WTC11 (cell line): ENCODE results near the gene CLCN4. TPM values are rescaled to one million over a fixed set of nuclear protein-coding genes. Genes with fewer than 3 reads are reported as not detected.

Source experiments
- ATAC-seq: fragments of 200-7000 bp; cut with Tn5 transposase; 2 replicates; pipeline ENCODE4 v1.10.0; 2021; ENCODE audit warnings: mild to moderate bottlenecking, moderate library complexity
- CTCF ChIA-PET: fragments of 300-600 bp; sonication (Branson Sonifier 250); formaldehyde crosslinking; loops from one replicate; lab custom pipeline; 2021; ENCODE audit warnings: antibody characterized with exemption; lab: Charles Lee
- POLR2A ChIA-PET: fragments of 350-600 bp; sonication (Branson Sonifier 250); formaldehyde crosslinking; loops from one replicate; lab custom pipeline; 2021; ENCODE audit warnings: antibody characterized with exemption; lab: Charles Lee
- DNase-seq: peaks from one replicate; pipeline ENCODE4 v3.0.0; 2021; ENCODE audit warnings: low spot score
- H3K27ac Mint-ChIP-seq: 2 replicates; pipeline ENCODE4 v1.8.0; 2021; ENCODE audit warnings: mixed read lengths
- H3K27me3 Mint-ChIP-seq: 2 replicates; pipeline ENCODE4 v1.8.0; 2021; ENCODE audit warnings: low read depth, mild to moderate bottlenecking, moderate library complexity, mixed read lengths
- H3K36me3 Mint-ChIP-seq: 2 replicates; pipeline ENCODE4 v1.8.0; 2021; ENCODE audit warnings: mixed read lengths
- H3K4me1 Mint-ChIP-seq: 2 replicates; pipeline ENCODE4 v1.8.0; 2022; ENCODE audit warnings: mixed read lengths
- H3K4me3 Mint-ChIP-seq: 2 replicates; pipeline ENCODE4 v1.8.0; 2021; ENCODE audit warnings: mild to moderate bottlenecking, moderate library complexity, mixed read lengths
- H3K9me3 Mint-ChIP-seq: 2 replicates; pipeline ENCODE4 v1.8.0; 2021; ENCODE audit warnings: mixed read lengths
- AR ChIP-seq: fragments of 250-450 bp; sonication (Bioruptor Pico); IDR thresholded peaks from 2 replicates; pipeline ENCODE4 v1.9.0; 2021; ENCODE audit warnings: mild to moderate bottlenecking
- EMX1 ChIP-seq: fragments of 250-450 bp; sonication (Bioruptor Pico); IDR thresholded peaks from 2 replicates; pipeline ENCODE4 v1.8.0; 2021; ENCODE audit warnings: mild to moderate bottlenecking
- ETV6 ChIP-seq: sonication (generic); formaldehyde crosslinking; IDR thresholded peaks from 2 replicates; pipeline ENCODE4 v1.8.1; 2022; ENCODE audit warnings: mild to moderate bottlenecking, missing genetic modification reagents
- FOXJ3 ChIP-seq: sonication (generic); formaldehyde crosslinking; IDR thresholded peaks from 2 replicates; pipeline ENCODE4 v1.9.0; 2021; ENCODE audit warnings: missing genetic modification reagents, mild to moderate bottlenecking, borderline replicate concordance
- FOXP1 ChIP-seq: sonication (generic); formaldehyde crosslinking; IDR thresholded peaks from 2 replicates; pipeline ENCODE4 v1.8.0; 2022; ENCODE audit warnings: missing genetic modification reagents, mild to moderate bottlenecking, moderate library complexity, borderline replicate concordance
- JUN ChIP-seq: sonication (generic); formaldehyde crosslinking; IDR thresholded peaks from 2 replicates; pipeline ENCODE4 v1.8.0; 2023; ENCODE audit warnings: mild to moderate bottlenecking, missing genetic modification reagents
- MYBL2 ChIP-seq: sonication (generic); formaldehyde crosslinking; IDR thresholded peaks from 2 replicates; pipeline ENCODE4 v1.8.1; 2023; ENCODE audit warnings: mild to moderate bottlenecking, moderate library complexity, missing genetic modification reagents
- NR1H2 ChIP-seq: sonication (generic); formaldehyde crosslinking; IDR thresholded peaks from 2 replicates; pipeline ENCODE4 v1.9.0; 2021; ENCODE audit warnings: mild to moderate bottlenecking, moderate library complexity, missing genetic modification reagents
- OVOL2 ChIP-seq: fragments of 250-450 bp; sonication (Bioruptor Pico); IDR thresholded peaks from 2 replicates; pipeline ENCODE4 v1.9.0; 2021; ENCODE audit warnings: mild to moderate bottlenecking, borderline replicate concordance
- PREB ChIP-seq: sonication (generic); formaldehyde crosslinking; IDR thresholded peaks from 2 replicates; pipeline ENCODE4 v1.8.1; 2022; ENCODE audit warnings: mild to moderate bottlenecking, missing genetic modification reagents, moderate library complexity, borderline replicate concordance
- SOX15 ChIP-seq: fragments of 250-450 bp; sonication (Bioruptor Pico); IDR thresholded peaks from 2 replicates; pipeline ENCODE4 v1.9.0; 2021; ENCODE audit warnings: mild to moderate bottlenecking
- TEAD1 ChIP-seq: sonication (generic); formaldehyde crosslinking; IDR thresholded peaks from 2 replicates; pipeline ENCODE4 v1.8.0; 2022; ENCODE audit warnings: mild to moderate bottlenecking, missing genetic modification reagents
- TP53 ChIP-seq: sonication (generic); formaldehyde crosslinking; IDR thresholded peaks from 2 replicates; pipeline ENCODE4 v1.8.1; 2023; ENCODE audit warnings: mild to moderate bottlenecking, missing genetic modification reagents
- ZNF219 ChIP-seq: sonication (generic); formaldehyde crosslinking; IDR thresholded peaks from 2 replicates; pipeline ENCODE4 v1.8.0; 2023; ENCODE audit warnings: missing genetic modification reagents, mild to moderate bottlenecking, borderline replicate concordance
- ZNF416 ChIP-seq: fragments of 250-450 bp; sonication (Bioruptor Pico); IDR thresholded peaks from 2 replicates; pipeline ENCODE4 v1.9.0; 2021; ENCODE audit warnings: mild to moderate bottlenecking, inconsistent platforms
- ZNF512 ChIP-seq: sonication (generic); formaldehyde crosslinking; IDR thresholded peaks from 2 replicates; pipeline ENCODE4 v1.8.1; 2022; ENCODE audit warnings: missing genetic modification reagents, borderline replicate concordance
- total RNA-seq: library from RNA; stranded (reverse); gene quantifications from 3 replicates; pipeline ENCODE4 v1.2.3, GENCODE V29; 2021

The CLCN4 gene
- total RNA-seq, 1 experiment from 2014 or later: 8.9 TPM

- no peak for TF ChIP-seq PREB (CRISPR knock-in tag)
- TF ChIP-seq TEAD1 (CRISPR knock-in tag): no peak
- no peak for TF ChIP-seq TP53 (CRISPR knock-in tag)
- no peak for TF ChIP-seq EMX1 (CRISPR knock-in tag)
- TF ChIP-seq SOX15 (CRISPR knock-in tag): no peak
- TF ChIP-seq, all 79 proteins: peak for 0
Measured at GRCh38 chrX:10110316-10110935, 46.3 kb upstream of the CLCN4 start (continued).

GRCh38 chrX:10110984-10111363, 45.8 kb upstream of the CLCN4 start:
- Mint-ChIP-seq H3K4me1 (peaks cover 11% of the 10 kb centered on the region), H3K27ac (0 out of 2 replicates have a peak overlapping the region, but pooled peaks have one; percentile 65), H3K4me3 (no peak overlapping the region), H3K9me3 (no peaks in the 10 kb centered on the region), H3K36me3 (peaks cover 10% of the 10 kb centered on the region), H3K27me3 (no peaks in the 10 kb centered on the region)
- ATAC-seq (no peak), DNase-seq (no peak)
- ChIA-PET POLR2A (no interaction called here), CTCF (interaction anchor here (1.9 kb wide), 1 partner anchor 9 kb away, joined by 6 read pairs; no protein-coding TSS in a partner anchor)
- TF ChIP-seq ZNF512 (CRISPR knock-in tag) (no peak), AR (CRISPR knock-in tag) (no peak), ZNF219 (CRISPR knock-in tag) (no peak), ETV6 (CRISPR knock-in tag) (no peak), MYBL2 (no peak), FOXP1 (CRISPR knock-in tag) (no peak), NR1H2 (CRISPR knock-in tag) (no peak), ZNF416 (CRISPR knock-in tag) (no peak), PREB (CRISPR knock-in tag) (no peak), JUN (CRISPR knock-in tag) (no peak), OVOL2 (CRISPR knock-in tag) (no peak), FOXJ3 (CRISPR knock-in tag) (no peak)
